WI38 (cell line): ENCODE results near the gene BOD1.

Experiments
- H3K4me3 ChIP-seq: 2 replicates; pipeline ENCODE4 v1.5.1; 2011; ENCODE audit warnings: low read depth, mild to moderate bottlenecking, control low read depth, low read length
- CTCF ChIP-seq: IDR thresholded peaks from 2 replicates; pipeline ENCODE4 v1.5.1; 2012; ENCODE audit warnings: low read depth, mild to moderate bottlenecking, control low read depth, low read length

Gene BOD1

GRCh38 chr5:173659423-173659822, 43.0 kb upstream of the BOD1 start:
- no peak for TF ChIP-seq CTCF
- no peak overlapping the region for H3K4me3 ChIP-seq

- no peak overlapping the region for H3K4me3 ChIP-seq
- TF ChIP-seq CTCF = no peak
Measured at GRCh38 chr5:173657741-173658356, 41.4 kb upstream of the BOD1 start.

GRCh38 chr5:173655196-173655797, 38.8 kb upstream of the BOD1 start:
- TF ChIP-seq CTCF = no peak

GRCh38 chr5:173653822-173654523, 37.5 kb upstream of the BOD1 start:
- H3K4me3 ChIP-seq = no peak overlapping the region
- no peak for TF ChIP-seq CTCF

More at GRCh38 chr5:173655196-173655797, 38.8 kb upstream of the BOD1 start:
- H3K4me3 ChIP-seq = no peak overlapping the region

DNA sequence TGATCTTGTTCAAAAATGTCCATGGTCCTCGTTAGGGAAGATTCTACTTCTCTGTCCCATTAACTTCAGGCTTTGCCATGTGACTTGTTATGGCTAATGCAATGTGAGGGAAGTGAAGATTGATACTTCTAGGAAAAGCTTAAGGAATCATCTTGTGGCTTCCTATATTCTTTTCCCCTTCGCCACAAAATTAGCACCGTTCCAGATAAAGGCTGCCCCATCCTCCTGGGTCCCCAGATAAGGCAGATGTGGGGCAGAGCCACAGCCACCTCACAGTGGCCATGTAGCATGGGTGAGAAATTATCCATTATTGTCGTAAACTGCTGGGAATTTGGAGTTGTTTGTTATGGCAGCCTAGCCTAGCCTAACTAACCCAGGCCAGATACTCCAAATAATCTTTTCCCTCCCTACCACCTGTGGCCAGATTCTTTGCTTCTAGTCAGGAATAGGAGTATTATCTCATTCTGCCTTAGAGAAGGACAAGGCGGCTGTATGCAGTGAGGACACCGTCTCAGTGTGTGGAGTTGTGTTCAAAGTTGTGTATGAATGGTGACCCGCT, 31.9 kb upstream of the BOD1 start:
- H3K4me3 ChIP-seq = no peak overlapping the region
- no peak for TF ChIP-seq CTCF

GRCh38 chr5:173646692-173647091, 30.2 kb upstream of the BOD1 start:
- no peak for TF ChIP-seq CTCF
- no peak overlapping the region for H3K4me3 ChIP-seq
